ENCODE data around the gene DIAPH3. TPM values are rescaled to one million over a fixed set of nuclear protein-coding genes. Genes with fewer than 3 reads are reported as not detected.

The DIAPH3 gene
- total RNA-seq, 2 donors from 2014 or later: 0.35 to 1.1 TPM

DNA sequence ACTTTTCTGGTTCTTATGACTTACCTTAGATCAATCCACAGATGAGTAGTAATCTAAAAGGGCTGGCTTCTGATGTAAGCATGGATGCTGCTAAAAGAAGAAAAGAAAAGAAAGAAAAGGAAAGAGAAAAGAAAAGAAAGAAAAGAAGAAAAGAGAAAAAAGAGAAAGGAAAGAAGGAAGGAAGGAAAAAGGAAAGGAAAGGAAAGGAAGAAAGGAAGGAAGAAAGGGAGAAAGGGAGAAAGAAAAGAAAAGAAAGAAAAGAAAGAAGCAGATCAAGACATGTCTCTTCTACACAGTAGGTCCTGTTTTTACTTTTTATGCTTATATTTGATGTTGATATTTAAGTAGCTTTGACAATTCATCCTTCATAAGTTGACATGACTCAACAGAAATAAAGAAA lies 421.3 kb downstream of the DIAPH3 start:
- Histone ChIP-seq H3K4me1 (no peaks in the 10 kb centered on the region), H3K27me3 (no peaks in the 10 kb centered on the region), H3K27ac (no peak overlapping the region), H3K4me3 (no peak overlapping the region), H3K9me3 (no peaks in the 10 kb centered on the region), H3K36me3 (no peaks in the 10 kb centered on the region)
- no peak for DNase-seq (ENCODE audit: low spot score)
- TF ChIP-seq, protein P1, sequence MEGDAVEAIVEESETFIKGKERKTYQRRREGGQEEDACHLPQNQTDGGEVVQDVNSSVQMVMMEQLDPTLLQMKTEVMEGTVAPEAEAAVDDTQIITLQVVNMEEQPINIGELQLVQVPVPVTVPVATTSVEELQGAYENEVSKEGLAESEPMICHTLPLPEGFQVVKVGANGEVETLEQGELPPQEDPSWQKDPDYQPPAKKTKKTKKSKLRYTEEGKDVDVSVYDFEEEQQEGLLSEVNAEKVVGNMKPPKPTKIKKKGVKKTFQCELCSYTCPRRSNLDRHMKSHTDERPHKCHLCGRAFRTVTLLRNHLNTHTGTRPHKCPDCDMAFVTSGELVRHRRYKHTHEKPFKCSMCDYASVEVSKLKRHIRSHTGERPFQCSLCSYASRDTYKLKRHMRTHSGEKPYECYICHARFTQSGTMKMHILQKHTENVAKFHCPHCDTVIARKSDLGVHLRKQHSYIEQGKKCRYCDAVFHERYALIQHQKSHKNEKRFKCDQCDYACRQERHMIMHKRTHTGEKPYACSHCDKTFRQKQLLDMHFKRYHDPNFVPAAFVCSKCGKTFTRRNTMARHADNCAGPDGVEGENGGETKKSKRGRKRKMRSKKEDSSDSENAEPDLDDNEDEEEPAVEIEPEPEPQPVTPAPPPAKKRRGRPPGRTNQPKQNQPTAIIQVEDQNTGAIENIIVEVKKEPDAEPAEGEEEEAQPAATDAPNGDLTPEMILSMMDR (IDR thresholded peaks at IDR 0.05): no peak

DNA sequence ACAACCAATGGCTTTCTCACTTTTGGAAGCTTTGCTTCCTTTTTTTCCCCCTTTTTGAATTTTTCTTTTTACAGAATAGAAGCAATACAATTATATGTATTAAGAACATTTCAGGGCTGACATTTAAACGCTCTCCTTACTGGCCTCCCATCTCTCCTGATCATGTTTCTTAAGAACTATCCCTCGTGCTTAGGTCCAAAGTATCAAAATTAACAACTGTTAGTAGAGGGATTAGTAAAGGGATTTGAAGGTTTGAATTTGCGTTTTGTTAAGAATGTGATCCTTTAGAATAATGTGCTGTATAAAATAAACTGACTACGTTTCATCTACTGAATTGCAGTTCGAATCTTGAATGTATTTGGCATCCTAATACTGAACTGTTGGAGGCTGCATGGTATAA lies 424.8 kb downstream of the DIAPH3 start:
- Histone ChIP-seq H3K36me3 (no peaks in the 10 kb centered on the region), H3K9me3 (no peaks in the 10 kb centered on the region), H3K27me3 (no peaks in the 10 kb centered on the region), H3K4me1 (no peaks in the 10 kb centered on the region), H3K4me3 (no peak overlapping the region), H3K27ac (no peak overlapping the region)
- TF ChIP-seq, protein P1 (IDR thresholded peaks at IDR 0.05): no peak
- DNase-seq (ENCODE audit: low spot score): no peak

DNA sequence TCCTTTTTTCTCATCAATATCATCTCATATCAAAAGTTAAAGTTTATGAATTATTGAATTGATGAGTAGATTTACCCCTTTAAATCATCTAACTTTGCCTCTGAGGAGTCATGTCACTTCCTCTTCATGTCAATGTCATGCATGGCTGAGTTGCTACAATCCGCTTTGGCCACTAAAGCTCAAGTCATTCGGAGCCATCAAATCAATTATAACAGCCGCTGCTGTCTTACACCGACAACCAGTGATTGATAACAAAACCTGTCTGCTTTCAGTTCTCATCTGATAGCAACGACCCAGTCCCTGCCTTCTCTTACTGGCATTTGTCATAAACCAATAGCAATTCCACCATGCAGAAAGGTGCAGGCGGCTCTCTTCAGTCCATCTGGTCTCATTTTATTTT lies 429.3 kb downstream of the DIAPH3 start:
- Histone ChIP-seq H3K27ac (no peak overlapping the region), H3K9me3 (no peaks in the 10 kb centered on the region), H3K27me3 (no peaks in the 10 kb centered on the region), H3K4me1 (no peaks in the 10 kb centered on the region), H3K36me3 (no peaks in the 10 kb centered on the region), H3K4me3 (no peak overlapping the region)
- no peak for DNase-seq (ENCODE audit: low spot score)
- TF ChIP-seq, protein P1 (IDR thresholded peaks at IDR 0.05): no peak

DNA sequence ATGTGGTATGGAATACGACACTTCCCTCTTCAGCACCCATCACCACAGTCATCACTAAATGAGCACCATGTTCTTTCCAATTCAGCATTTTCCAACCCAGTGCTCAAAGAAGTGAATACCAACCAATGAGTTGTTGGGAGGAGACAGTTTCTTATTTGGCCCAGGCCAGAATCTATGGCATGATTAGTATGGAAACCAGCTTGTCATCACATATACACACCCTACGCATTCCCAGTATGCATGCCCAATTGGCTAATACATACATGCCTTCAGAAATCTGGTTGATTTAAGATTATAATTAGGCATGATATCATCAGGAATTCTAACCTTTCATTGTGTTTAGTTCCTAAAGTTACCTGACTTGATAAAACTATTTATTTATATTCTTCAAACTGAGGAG lies 430.0 kb downstream of the DIAPH3 start:
- no peak overlapping the region for H3K27ac ChIP-seq
- TF ChIP-seq, protein P1 (IDR thresholded peaks at IDR 0.05): no peak
- H3K4me1 ChIP-seq: no peaks in the 10 kb centered on the region
- no peak overlapping the region for H3K4me3 ChIP-seq
- DNase-seq (ENCODE audit: low spot score): no peak
- H3K9me3 ChIP-seq: no peaks in the 10 kb centered on the region
- no peaks in the 10 kb centered on the region for H3K27me3 ChIP-seq
- no peaks in the 10 kb centered on the region for H3K36me3 ChIP-seq

DNA sequence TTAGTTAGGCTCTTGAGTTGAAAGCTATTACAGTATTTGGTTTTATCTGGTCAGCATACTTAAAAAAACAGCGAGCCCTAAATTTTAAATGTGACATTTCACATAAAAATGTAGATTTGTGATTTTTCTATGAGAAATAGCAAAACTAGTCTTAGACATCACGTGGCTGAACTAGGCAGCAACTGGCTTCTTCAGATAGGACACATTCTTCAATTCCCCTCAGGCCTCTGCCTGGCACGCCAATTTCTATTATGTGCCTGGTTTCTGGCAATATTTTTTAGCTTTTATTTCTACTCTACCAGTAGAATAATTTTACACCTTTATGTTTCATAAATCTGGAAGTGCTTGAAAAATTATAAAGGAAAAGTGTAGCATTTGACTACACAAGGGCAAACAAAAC lies 433.7 kb downstream of the DIAPH3 start:
- TF ChIP-seq, protein P1 (IDR thresholded peaks at IDR 0.05): no peak
- H3K4me3 ChIP-seq: no peak overlapping the region
- H3K36me3 ChIP-seq: no peaks in the 10 kb centered on the region
- no peaks in the 10 kb centered on the region for H3K9me3 ChIP-seq
- no peak overlapping the region for H3K27ac ChIP-seq
- DNase-seq (ENCODE audit: low spot score): no peak
- no peaks in the 10 kb centered on the region for H3K27me3 ChIP-seq
- no peaks in the 10 kb centered on the region for H3K4me1 ChIP-seq

DNA sequence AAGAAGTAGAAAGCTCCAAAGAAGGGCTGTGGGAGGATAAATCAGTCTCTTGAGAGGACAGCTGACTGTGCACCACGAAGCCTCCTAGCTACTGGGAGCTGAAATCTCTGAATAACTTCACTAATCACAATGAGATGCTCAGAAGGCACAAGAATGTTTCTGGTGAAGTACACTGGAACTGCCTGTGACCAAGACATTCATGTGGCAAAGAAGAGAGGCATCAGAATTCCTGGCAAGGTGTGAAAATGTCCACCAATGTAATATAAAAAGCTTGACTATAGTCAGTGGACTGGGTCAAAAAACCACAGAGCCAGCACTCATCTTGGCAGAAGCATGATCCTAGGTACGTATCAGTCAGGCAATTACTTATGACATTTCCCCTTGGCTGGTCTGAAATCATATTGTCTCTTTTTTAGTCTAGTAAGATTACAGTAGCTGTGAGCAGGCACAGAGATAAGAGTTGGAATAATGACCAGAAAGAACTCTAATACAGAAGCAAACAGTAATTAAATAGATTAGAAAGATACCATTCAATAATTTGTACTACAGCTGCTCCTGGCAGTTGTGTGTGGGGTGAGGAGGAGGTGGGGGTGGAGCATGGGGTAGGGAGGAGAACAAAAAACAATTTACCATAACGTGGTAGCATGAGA lies 434.7 kb downstream of the DIAPH3 start:
- Histone ChIP-seq H3K4me3 (no peak overlapping the region), H3K9me3 (no peaks in the 10 kb centered on the region), H3K4me1 (no peaks in the 10 kb centered on the region), H3K27me3 (no peaks in the 10 kb centered on the region), H3K36me3 (no peaks in the 10 kb centered on the region), H3K27ac (no peak overlapping the region)
- TF ChIP-seq, protein P1 (IDR thresholded peaks at IDR 0.05): no peak
- DNase-seq (ENCODE audit: low spot score): no peak

Data from right atrium auricular region (tissue), 2 donors.